ENCODE measurements around the gene WWOX. TPM values are rescaled to one million over a fixed set of nuclear protein-coding genes. Genes with fewer than 3 reads are reported as not detected.

The WWOX gene
- total RNA-seq, 1 experiment from 2014 or later = 15.6 TPM

GRCh38 chr16:79005096-79005495, 905.6 kb downstream of the WWOX start:
- Histone ChIP-seq H3K18ac (ENCODE audit: insufficient read length, low read depth, low read length) (no peak overlapping the region), H3K79me2 (ENCODE audit: insufficient read depth, low read length) (no peaks in the 10 kb centered on the region), H3K9me3 (ENCODE audit: control insufficient read depth, low read depth, low read length) (no peaks in the 10 kb centered on the region), H2BK15ac (ENCODE audit: low read depth, low read length) (no peak overlapping the region), H2BK120ac (ENCODE audit: low read depth, low read length, poor library complexity, severe bottlenecking) (no peak overlapping the region), H4K91ac (ENCODE audit: insufficient read length, low read depth, low read length) (no peak overlapping the region), H3K27ac (ENCODE audit: insufficient read length, low read depth, low read length) (no peak overlapping the region), H3K4me2 (ENCODE audit: insufficient read depth, insufficient read length, low read length) (no peak overlapping the region), H2BK20ac (ENCODE audit: low read depth, low read length, poor library complexity, severe bottlenecking) (no peak overlapping the region), H2BK5ac (ENCODE audit: insufficient read length, low read length) (no peak overlapping the region), H2AK5ac (ENCODE audit: insufficient read length, low read length) (no peak overlapping the region), H3K56ac (ENCODE audit: insufficient read length, low read depth, low read length) (no peak overlapping the region), H2AFZ (ENCODE audit: low read length) (no peak overlapping the region), H4K8ac (replicated peaks; ENCODE audit: insufficient read length, low read depth, low read length) (no peak overlapping the region), H3K9ac (ENCODE audit: extremely low read depth, insufficient read length, low read length) (no peak overlapping the region), H4K20me1 (ENCODE audit: control insufficient read depth, insufficient read depth, insufficient read length) (no peaks in the 10 kb centered on the region), H3K23ac (ENCODE audit: insufficient read length, low read depth, low read length) (no peak overlapping the region), H3K4ac (ENCODE audit: low read depth, low read length) (no peak overlapping the region), H3T11ph (ENCODE audit: low read length) (no peak overlapping the region), H3K27me3 (ENCODE audit: insufficient read depth, low read length) (no peaks in the 10 kb centered on the region; the same call in 1 of the 2 replicates), H3K4me1 (ENCODE audit: insufficient read depth, low read length) (no peaks in the 10 kb centered on the region; the same call in 1 of the 2 replicates), H3K23me2 (ENCODE audit: insufficient read length, low read depth, low read length, poor library complexity, severe bottlenecking) (peaks cover 3% of the 10 kb centered on the region), H4K5ac (ENCODE audit: insufficient read length, low read depth, low read length) (no peak overlapping the region), H3K79me1 (ENCODE audit: insufficient read depth, low read depth, low read length, poor library complexity, severe bottlenecking) (no peaks in the 10 kb centered on the region), H3K14ac (ENCODE audit: insufficient read depth, low read length) (no peak overlapping the region), H2BK12ac (ENCODE audit: insufficient read length, low read depth, low read length) (no peak overlapping the region)
- no CpG with 5 or more reads among the region's 6 CpGs for WGBS (ENCODE audit: extremely low coverage, insufficient read length, low lambda C conversion rate)
- Mint-ChIP-seq H3K4me1 (peaks cover 15 to 17% of the 10 kb centered on the region in 2 experiments), H3K27me3 (ENCODE audit: low read depth) (peaks cover 21% of the 10 kb centered on the region), H3K4me3 (no peak overlapping the region), H3K27ac (no peak overlapping the region), H3K9me3 (peaks cover 0 to 3% of the 10 kb centered on the region in 2 experiments; a peak in 1 of 5 replicates), H3K36me3 (ENCODE audit: insufficient read depth in 1 of 3, low read depth in 3 of 3) (peaks cover 0 to 3% (median 2%) of the 10 kb centered on the region in 3 experiments; a peak in 2 of 7 replicates)
- no peak for DNase-seq
- TF ChIP-seq CTCF (conservative IDR thresholded peaks at IDR 0.05) = no peak
